Gastroesophageal sphincter (tissue), 3 donors: ENCODE data around the gene AKAP12.

Experiments
- CTCF ChIP-seq, 4 experiments: fragments of 200-600 bp in 2 of 4; fragments of 450-650 bp in 2 of 4; sonication (generic) in 1 of 4; IDR thresholded peaks; one replicate each; pipeline ENCODE4 v1.5.1; 2017 to 2019; ENCODE audit warnings: antibody characterized with exemption in 4 of 4, mild to moderate bottlenecking in 2 of 4, moderate library complexity in 2 of 4
- EP300 ChIP-seq: sonication (generic); formaldehyde crosslinking; IDR thresholded peaks from one replicate; pipeline ENCODE4 v1.6.1; 2017; ENCODE audit warnings: antibody characterized with exemption, mild to moderate bottlenecking

GRCh38 chr6:151353795-151354194 lies 114.0 kb downstream of the AKAP12 start:
- TF ChIP-seq EP300 = no peak
- no peak for TF ChIP-seq CTCF (IDR thresholded peaks at IDR 0.05)
